ENCODE measurements around the gene PGA3.
"Not testable (repeated sequence)": the region's sequence is repeated elsewhere in the genome, so short reads cannot be mapped to it uniquely, and the experiment has no call there.

The PGA3 gene

GRCh38 chr11:61210629-61211028 is 7.3 kb downstream of the PGA3 start:
- DNase-seq (ENCODE audit: low read depth), result not testable (repeated sequence)

- DNase-seq (ENCODE audit: low read depth), result not testable (repeated sequence)
Measured at GRCh38 chr11:61211327-61211952, 8.1 kb downstream of the PGA3 start.

- not testable (repeated sequence) for DNase-seq (ENCODE audit: low read depth)
Measured at GRCh38 chr11:61212202-61212601, 8.9 kb downstream of the PGA3 start.

- DNase-seq (ENCODE audit: low read depth), result not testable (repeated sequence)
Measured at GRCh38 chr11:61213711-61214324, 10.5 kb downstream of the PGA3 start.

GRCh38 chr11:61218306-61218705 is 15.0 kb downstream of the PGA3 start:
- not testable (repeated sequence) for DNase-seq (ENCODE audit: low read depth)

GRCh38 chr11:61219016-61219415 is 15.7 kb downstream of the PGA3 start:
- DNase-seq (ENCODE audit: low read depth), result not testable (repeated sequence)

GRCh38 chr11:61222047-61222446 is 18.7 kb downstream of the PGA3 start, which contains the start of gene PGA4:
TSS of gene PGA4 (plus strand) at chr11:61222347. CDS start at chr11:61222401, 54 bp downstream.
- not testable (repeated sequence) for DNase-seq (ENCODE audit: low read depth)

GRCh38 chr11:61222692-61223091 is 19.4 kb downstream of the PGA3 start:
- DNase-seq (ENCODE audit: low read depth), result not testable (repeated sequence)

GRCh38 chr11:61226457-61227137 is 23.3 kb downstream of the PGA3 start:
- not testable (repeated sequence) for DNase-seq (ENCODE audit: low read depth)

GRCh38 chr11:61229458-61229857 is 26.1 kb downstream of the PGA3 start:
- not testable (repeated sequence) for DNase-seq (ENCODE audit: low read depth)

GRCh38 chr11:61231033-61231432 is 27.7 kb downstream of the PGA3 start:
- DNase-seq (ENCODE audit: low read depth), result not testable (repeated sequence)

- not testable (repeated sequence) for DNase-seq (ENCODE audit: low read depth)
Measured at GRCh38 chr11:61231585-61231984, 28.3 kb downstream of the PGA3 start.

- not testable (repeated sequence) for DNase-seq (ENCODE audit: low read depth)
Measured at GRCh38 chr11:61232548-61233145, 29.3 kb downstream of the PGA3 start.

GRCh38 chr11:61237130-61237529 is 33.8 kb downstream of the PGA3 start:
- not testable (repeated sequence) for DNase-seq (ENCODE audit: low read depth)

- DNase-seq (ENCODE audit: low read depth), result not testable (repeated sequence)
Measured at GRCh38 chr11:61240288-61240687, 37.0 kb downstream of the PGA3 start.

- DNase-seq (ENCODE audit: low read depth), result not testable (repeated sequence)
Measured at GRCh38 chr11:61240875-61241274, 37.6 kb downstream of the PGA3 start, which contains the start of gene PGA5. TSS of gene PGA5 (plus strand) at chr11:61241175. CDS start at chr11:61241227, 52 bp downstream.

- not testable (repeated sequence) for DNase-seq (ENCODE audit: low read depth)
Measured at GRCh38 chr11:61241526-61241925, 38.2 kb downstream of the PGA3 start.

- not testable (repeated sequence) for DNase-seq (ENCODE audit: low read depth)
Measured at GRCh38 chr11:61245284-61245964, 42.1 kb downstream of the PGA3 start.

- not testable (repeated sequence) for DNase-seq (ENCODE audit: low read depth)
Measured at GRCh38 chr11:61248071-61248470, 44.8 kb downstream of the PGA3 start.

- DNase-seq (ENCODE audit: low read depth), result not testable (repeated sequence)
Measured at GRCh38 chr11:61249201-61249600, 45.9 kb downstream of the PGA3 start.

All from fibroblast of gingiva (primary cell).